Lung (tissue), 12 donors: ENCODE results near the gene RBM33. TPM values are rescaled to one million over a fixed set of nuclear protein-coding genes. Genes with fewer than 3 reads are reported as not detected.
"Not testable (repeated sequence)": the region's sequence is repeated elsewhere in the genome, so short reads cannot be mapped to it uniquely, and the experiment has no call there.

Experiments
- ATAC-seq: fragments of 200-7000 bp; cut with Tn5 transposase; one replicate; pipeline ENCODE4 v1.9.1; 2020; ENCODE audit warnings: moderate number of reproducible peaks; ENCODE audit not compliant: insufficient read depth, low FRiP score
- DNase-seq, 3 donors: peaks; one replicate each; pipeline ENCODE4 v3.0.0-alpha.2; 2013 to 2017
- H3K27ac ChIP-seq, 2 donors: one replicate each; pipeline ENCODE4 v1.5.1; 2013; ENCODE audit warnings: mild to moderate bottlenecking in 2 of 2, moderate library complexity in 2 of 2, control low read depth in 1 of 2, inconsistent platforms in 1 of 2, low read depth in 1 of 2, low read length in 1 of 2
- H3K27me3 ChIP-seq, 3 donors: one replicate each; pipeline ENCODE4 v1.5.1; 2013; ENCODE audit warnings: low read length in 2 of 3; ENCODE audit not compliant: control insufficient read depth in 3 of 3, insufficient read depth in 3 of 3
- H3K36me3 ChIP-seq, 4 donors: one replicate each; pipeline ENCODE4 v1.5.1; 2013; ENCODE audit warnings: low read length in 4 of 4, mild to moderate bottlenecking in 1 of 4, moderate library complexity in 1 of 4; ENCODE audit not compliant: control insufficient read depth in 4 of 4, insufficient read depth in 4 of 4
- H3K4me1 ChIP-seq, 5 donors: one replicate each; pipeline ENCODE4 v1.5.1; 2013; ENCODE audit warnings: low read length in 5 of 5, mild to moderate bottlenecking in 2 of 5, moderate library complexity in 1 of 5; ENCODE audit not compliant: control insufficient read depth in 5 of 5, insufficient read depth in 5 of 5
- H3K4me3 ChIP-seq: one replicate; pipeline ENCODE4 v1.5.1; 2013; ENCODE audit warnings: mild to moderate bottlenecking, control low read depth, moderate library complexity
- H3K9ac ChIP-seq, 2 donors: one replicate each; pipeline ENCODE4 v1.5.1; 2013; ENCODE audit warnings: low read length in 2 of 2, control low read depth in 1 of 2; ENCODE audit not compliant: insufficient read depth in 1 of 2
- H3K9me3 ChIP-seq, 4 donors: one replicate each; pipeline ENCODE4 v1.5.1; 2013; ENCODE audit warnings: low read length in 3 of 4, mild to moderate bottlenecking in 1 of 4, moderate library complexity in 1 of 4; ENCODE audit not compliant: control insufficient read depth in 4 of 4, insufficient read depth in 3 of 4
- CTCF ChIP-seq: IDR thresholded peaks from 2 replicates; pipeline ENCODE4 v1.5.1; 2012; ENCODE audit warnings: mild to moderate bottlenecking; ENCODE audit errors: control extremely low read depth, extremely low read depth
- WGBS, 2 donors: extraction: QIAGEN DNeasy Blood & Tissue Kit; methylation state at CpG; one replicate each; pipeline ENCODE4 v1.1.7; 2013; 5-methylcytosine and 5-hydroxymethylcytosine counted together
- polyA plus RNA-seq, 2 donors: library from polyadenylated mRNA; stranded (reverse); fragments of 200-250 nt; gene quantifications; one replicate each; pipeline ENCODE4 v1.2.1, GENCODE V29; 2013
- total RNA-seq, 2 donors: library from RNA; depleted of rRNA in 1 of 2; stranded (reverse); fragments of >200 nt in 1 of 2; gene quantifications; one replicate each; pipeline ENCODE4 v1.2.1, GENCODE V29; 2014 to 2021
- donor health status: control.
- donor health status: control.
- donor health status: Bipolar disorder and iron deficiency.
- donor health status: healthy.
- donor health status: DM: yes; HTN: yes; CAD: no.

RBM33 gene
- total and polyA plus RNA-seq, 4 donors, result 15.3 to 99.6 (median 43.2) TPM

- DNase-seq (no peak), ATAC-seq (no peak)
- Histone ChIP-seq H3K9ac (no peak overlapping the region), H3K4me1 (peaks cover 0 to 7% (median 0%) of the 10 kb centered on the region in 5 donors), H3K9me3 (peaks cover 0 to 12% (median 0%) of the 10 kb centered on the region in 4 donors), H3K27ac (no peak overlapping the region), H3K4me3 (no peak overlapping the region), H3K27me3 (peaks cover 8 to 28% (median 27%) of the 10 kb centered on the region in 3 donors), H3K36me3 (no peaks in the 10 kb centered on the region)
- WGBS, 2 donors, result 92 to 96% methylated on average over 16 of the region's 16 CpGs
- TF ChIP-seq CTCF, result no peak
Measured at GRCh38 chr7:155816996-155817395, 172.5 kb downstream of the RBM33 start.

GRCh38 chr7:155817515-155817914 is 173.1 kb downstream of the RBM33 start:
- Histone ChIP-seq H3K9me3 (peaks cover 0 to 12% (median 0%) of the 10 kb centered on the region in 4 donors), H3K27me3 (peaks cover 8 to 26% (median 22%) of the 10 kb centered on the region in 3 donors)
- not testable (repeated sequence) for H3K27ac ChIP-seq, H3K36me3 ChIP-seq, H3K9ac ChIP-seq, ATAC-seq, H3K4me1 ChIP-seq, DNase-seq, H3K4me3 ChIP-seq
- 61 to 76% methylated on average over 3 to 4 of the region's 4 CpGs for WGBS, 2 donors

GRCh38 chr7:155818154-155818819 is 173.8 kb downstream of the RBM33 start:
- H3K27me3 ChIP-seq, result peaks cover 8 to 19% (median 14%) of the 10 kb centered on the region in 3 donors
- DNase-seq, result no peak
- 60 to 74% methylated on average over 21 of the region's 21 CpGs for WGBS, 2 donors
- H3K9ac ChIP-seq, result no peak overlapping the region
- no peak overlapping the region for H3K27ac ChIP-seq
- no peak for TF ChIP-seq CTCF
- H3K4me3 ChIP-seq, result no peak overlapping the region
- no peaks in the 10 kb centered on the region for H3K36me3 ChIP-seq
- no peak for ATAC-seq
- peaks cover 0 to 5% (median 0%) of the 10 kb centered on the region in 5 donors for H3K4me1 ChIP-seq
- peaks cover 0 to 12% (median 0%) of the 10 kb centered on the region in 4 donors for H3K9me3 ChIP-seq

- 80 to 90% methylated on average over 6 of the region's 6 CpGs for WGBS, 2 donors
- no peak overlapping the region for H3K9ac ChIP-seq
- TF ChIP-seq CTCF, result no peak
- no peak overlapping the region for H3K27ac ChIP-seq
- H3K9me3 ChIP-seq, result peaks cover 0 to 12% (median 0%) of the 10 kb centered on the region in 4 donors
- no peak overlapping the region for H3K4me3 ChIP-seq
- DNase-seq, result no peak
- peaks cover 0 to 5% (median 0%) of the 10 kb centered on the region in 5 donors for H3K4me1 ChIP-seq
- no peak for ATAC-seq
- no peaks in the 10 kb centered on the region for H3K36me3 ChIP-seq
- H3K27me3 ChIP-seq, result peaks cover 8 to 14% (median 11%) of the 10 kb centered on the region in 3 donors
Measured at GRCh38 chr7:155818820-155819168, 174.3 kb downstream of the RBM33 start.
